ENCODE data around the gene JMY.

DNA sequence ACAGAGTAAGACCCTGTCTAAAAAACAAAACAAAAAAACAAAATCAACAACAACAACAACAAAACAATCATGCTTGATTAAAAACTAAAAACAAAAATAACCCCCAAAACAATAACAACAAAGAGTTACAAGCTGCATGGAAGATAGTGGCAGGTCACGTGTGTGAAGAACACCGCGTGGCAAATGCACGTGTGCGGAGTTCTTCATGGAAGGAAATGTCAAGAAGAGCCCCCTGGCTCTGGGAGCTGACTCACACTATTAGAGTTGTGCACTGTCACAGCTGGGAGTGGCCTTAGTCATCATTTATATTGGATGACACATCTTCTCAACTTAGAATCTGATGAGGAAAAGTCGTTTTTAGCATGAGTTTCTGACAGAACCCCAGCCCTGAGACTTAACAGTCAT lies 110.5 kb downstream of the JMY start:
- TF ChIP-seq, protein P1, sequence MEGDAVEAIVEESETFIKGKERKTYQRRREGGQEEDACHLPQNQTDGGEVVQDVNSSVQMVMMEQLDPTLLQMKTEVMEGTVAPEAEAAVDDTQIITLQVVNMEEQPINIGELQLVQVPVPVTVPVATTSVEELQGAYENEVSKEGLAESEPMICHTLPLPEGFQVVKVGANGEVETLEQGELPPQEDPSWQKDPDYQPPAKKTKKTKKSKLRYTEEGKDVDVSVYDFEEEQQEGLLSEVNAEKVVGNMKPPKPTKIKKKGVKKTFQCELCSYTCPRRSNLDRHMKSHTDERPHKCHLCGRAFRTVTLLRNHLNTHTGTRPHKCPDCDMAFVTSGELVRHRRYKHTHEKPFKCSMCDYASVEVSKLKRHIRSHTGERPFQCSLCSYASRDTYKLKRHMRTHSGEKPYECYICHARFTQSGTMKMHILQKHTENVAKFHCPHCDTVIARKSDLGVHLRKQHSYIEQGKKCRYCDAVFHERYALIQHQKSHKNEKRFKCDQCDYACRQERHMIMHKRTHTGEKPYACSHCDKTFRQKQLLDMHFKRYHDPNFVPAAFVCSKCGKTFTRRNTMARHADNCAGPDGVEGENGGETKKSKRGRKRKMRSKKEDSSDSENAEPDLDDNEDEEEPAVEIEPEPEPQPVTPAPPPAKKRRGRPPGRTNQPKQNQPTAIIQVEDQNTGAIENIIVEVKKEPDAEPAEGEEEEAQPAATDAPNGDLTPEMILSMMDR (IDR thresholded peaks at IDR 0.05): no peak
- TF ChIP-seq EP300 (IDR thresholded peaks at IDR 0.05) (no peak), POLR2AphosphoS5 (IDR thresholded peaks at IDR 0.05) (no peak)

Data from esophagus muscularis mucosa (tissue), 4 donors.